H1 (cell line): Measurements from ENCODE around the gene GSTCD. TPM values are rescaled to one million over a fixed set of nuclear protein-coding genes. Genes with fewer than 3 reads are reported as not detected.

ENCODE experiments used
- CTCF ChIA-PET: fragments of 300-600 bp; sonication (Branson Sonifier 250); formaldehyde crosslinking; loops from one replicate; lab custom pipeline; 2021; ENCODE audit not compliant: partially characterized antibody; lab: Charles Lee
- POLR2A ChIA-PET: fragments of 300-600 bp; sonication (Branson Sonifier 250); formaldehyde crosslinking; loops from one replicate; lab custom pipeline; 2021; ENCODE audit warnings: inconsistent platforms; ENCODE audit not compliant: partially characterized antibody; lab: Charles Lee
- DNase-seq, 2 experiments: peaks; one replicate each; pipeline versions ENCODE4 v3.0.0 to v3.0.0-alpha.2; 2010 to 2022; ENCODE audit warnings: low spot score in 2 of 2, low read depth in 1 of 2, mixed read lengths in 1 of 2
- FAIRE-seq: peaks from 2 replicates; lab custom pipeline; 2011; peaks lifted over from hg19 to GRCh38; lab: Jason Lieb, UNC
- H2AFZ ChIP-seq: 2 replicates; pipeline ENCODE4 v1.8.1; 2012; ENCODE audit warnings: low read length, inconsistent platforms
- H2AK5ac ChIP-seq: 2 replicates; pipeline ENCODE4 v1.6.1; 2013; ENCODE audit warnings: low read depth, low read length
- H2BK120ac ChIP-seq: replicated peaks from 2 replicates; pipeline ENCODE3; 2013; ENCODE audit warnings: low read depth, low read length, inconsistent platforms
- H2BK12ac ChIP-seq: 2 replicates; pipeline ENCODE4 v1.6.1; 2013; ENCODE audit warnings: low read depth, low read length
- H2BK15ac ChIP-seq: 2 replicates; pipeline ENCODE4 v1.6.1; 2013; ENCODE audit warnings: low read length
- H2BK20ac ChIP-seq: 2 replicates; pipeline ENCODE4 v1.6.1; 2013; ENCODE audit warnings: low read length
- H2BK5ac ChIP-seq: 2 replicates; pipeline ENCODE4 v1.6.1; 2013; ENCODE audit warnings: low read depth, low read length
- H3K14ac ChIP-seq: 2 replicates; pipeline ENCODE4 v1.6.1; 2013; ENCODE audit warnings: inconsistent platforms; ENCODE audit not compliant: insufficient read length
- H3K18ac ChIP-seq: 2 replicates; pipeline ENCODE4 v1.6.1; 2013; ENCODE audit warnings: low read length; ENCODE audit errors: extremely low read depth
- H3K23ac ChIP-seq: 2 replicates; pipeline ENCODE4 v1.6.1; 2013; ENCODE audit warnings: inconsistent platforms; ENCODE audit not compliant: insufficient read length
- H3K23me2 ChIP-seq: 2 replicates; pipeline ENCODE4 v1.6.1; 2013; ENCODE audit warnings: low read depth, low read length
- H3K27ac ChIP-seq: 2 replicates; pipeline ENCODE4 v1.6.1; 2011; ENCODE audit warnings: low read depth, low read length, inconsistent platforms
- H3K27me3 ChIP-seq, 4 experiments: replicated peaks in 1 of 4; 1 replicate in 1 of 4; 2 replicates in 3 of 4; pipeline versions ENCODE4 v1.6.1 to v1.8.1; 2011 to 2013; ENCODE audit warnings: low read length in 3 of 4, mild to moderate bottlenecking in 3 of 4, inconsistent platforms in 2 of 4, mixed read lengths in 2 of 4, moderate library complexity in 1 of 4; ENCODE audit not compliant: control insufficient read depth in 3 of 4, insufficient read depth in 3 of 4; ENCODE audit errors: extremely low read depth in 1 of 4
- H3K36me3 ChIP-seq, 4 experiments: 2 replicates each; pipeline versions ENCODE4 v1.6.1 to v1.8.1; 2011 to 2013; ENCODE audit warnings: mild to moderate bottlenecking in 4 of 4, low read length in 3 of 4, moderate library complexity in 2 of 4, control low read depth in 1 of 4, inconsistent platforms in 1 of 4; ENCODE audit not compliant: insufficient read depth in 4 of 4, control insufficient read depth in 2 of 4
- H3K4ac ChIP-seq: replicated peaks from 2 replicates; pipeline ENCODE3; 2013; ENCODE audit warnings: low read length, low read depth, mixed read lengths, inconsistent platforms; ENCODE audit not compliant: insufficient read length
- H3K4me1 ChIP-seq, 4 experiments: replicated peaks in 1 of 4; 1 replicate in 1 of 4; 2 replicates in 3 of 4; pipeline versions ENCODE4 v1.6.1 to v1.8.1; 2011 to 2013; ENCODE audit warnings: low read length in 3 of 4, inconsistent platforms in 2 of 4, mixed read lengths in 1 of 4; ENCODE audit not compliant: insufficient read depth in 4 of 4, control insufficient read depth in 3 of 4
- H3K4me2 ChIP-seq, 2 experiments: 2 replicates each; pipeline versions ENCODE4 v1.6.1 to v1.8.1; 2011 to 2013; ENCODE audit warnings: low read depth in 2 of 2, low read length in 2 of 2, control low read depth in 1 of 2, inconsistent platforms in 1 of 2, mild to moderate bottlenecking in 1 of 2; ENCODE audit not compliant: insufficient read depth in 1 of 2
- H3K4me3 ChIP-seq, 4 experiments: fragments of 200-600, 300-600 bp in 1 of 4; sonication (generic), shearing (Covaris generic), sonication (Bioruptor Twin) in 1 of 4; 2 replicates each; pipeline versions ENCODE4 v1.5.1 to v1.8.1; 2011 to 2016; ENCODE audit warnings: low read length in 4 of 4, low read depth in 3 of 4, control low read depth in 2 of 4, inconsistent platforms in 2 of 4, mild to moderate bottlenecking in 2 of 4, mixed read lengths in 1 of 4, moderate library complexity in 1 of 4; ENCODE audit not compliant: insufficient read depth in 2 of 4; ENCODE audit errors: extremely low read depth in 1 of 4
- H3K56ac ChIP-seq: replicated peaks from 2 replicates; pipeline ENCODE3; 2013; ENCODE audit warnings: low read depth, mild to moderate bottlenecking, mixed read lengths, low read length, inconsistent platforms; ENCODE audit not compliant: insufficient read length
- H3K79me1 ChIP-seq: 2 replicates; pipeline ENCODE4 v1.6.1; 2013; ENCODE audit warnings: low read depth, low read length, control low read depth
- H3K79me2 ChIP-seq, 2 experiments: 2 replicates each; pipeline versions ENCODE4 v1.6.1 to v1.8.1; 2012 to 2013; ENCODE audit warnings: low read length in 2 of 2, mild to moderate bottlenecking in 2 of 2, inconsistent platforms in 1 of 2; ENCODE audit not compliant: insufficient read depth in 2 of 2, control insufficient read depth in 1 of 2
- H3K9ac ChIP-seq, 4 experiments: replicated peaks in 1 of 4; 1 replicate in 1 of 4; 2 replicates in 3 of 4; pipeline versions ENCODE4 v1.6.1 to v1.8.1; 2011 to 2013; ENCODE audit warnings: low read depth in 3 of 4, low read length in 3 of 4, control low read depth in 2 of 4, mild to moderate bottlenecking in 2 of 4, moderate library complexity in 2 of 4, inconsistent platforms in 1 of 4; ENCODE audit errors: extremely low read depth in 1 of 4
- H3K9me3 ChIP-seq, 2 experiments: 2 replicates each; pipeline versions ENCODE4 v1.6.1 to v1.8.1; 2012 to 2013; ENCODE audit warnings: mild to moderate bottlenecking in 2 of 2, moderate library complexity in 2 of 2, control low read depth in 1 of 2, inconsistent platforms in 1 of 2, low read depth in 1 of 2, low read length in 1 of 2, mixed read lengths in 1 of 2; ENCODE audit not compliant: insufficient read depth in 2 of 2
- H4K20me1 ChIP-seq, 2 experiments: replicated peaks in 1 of 2; 2 replicates each; pipeline versions ENCODE3 to v1.8.1; 2011 to 2013; ENCODE audit warnings: inconsistent platforms in 2 of 2, low read length in 2 of 2, mild to moderate bottlenecking in 1 of 2; ENCODE audit not compliant: insufficient read depth in 2 of 2, control insufficient read depth in 1 of 2
- H4K5ac ChIP-seq: 2 replicates; pipeline ENCODE4 v1.6.1; 2013; ENCODE audit warnings: low read length, low read depth, mixed read lengths, inconsistent platforms; ENCODE audit not compliant: insufficient read length
- H4K8ac ChIP-seq: 2 replicates; pipeline ENCODE4 v1.8.0; 2013; ENCODE audit warnings: mild to moderate bottlenecking, moderate library complexity, low read length, inconsistent platforms; ENCODE audit not compliant: insufficient read depth; ENCODE audit errors: extremely low read depth
- H4K91ac ChIP-seq: replicated peaks from 2 replicates; pipeline ENCODE3; 2013; ENCODE audit warnings: low read length, mixed read lengths, inconsistent platforms; ENCODE audit not compliant: insufficient read length
- BRCA1 ChIP-seq: IDR thresholded peaks from 2 replicates; pipeline ENCODE4 v1.6.1; 2012; ENCODE audit warnings: low read depth, low read length, improper control_type of control experiment
- CBX8 ChIP-seq: fragments of 300-800, 300-1000 bp; sonication (generic); IDR thresholded peaks from 2 replicates; pipeline ENCODE4 v1.7.1; 2016; ENCODE audit warnings: low read depth, low read length, borderline replicate concordance
- CEBPB ChIP-seq: IDR thresholded peaks from 2 replicates; pipeline ENCODE4 v1.6.1; 2012; ENCODE audit warnings: low read depth, low read length
- CHD2 ChIP-seq: IDR thresholded peaks from 2 replicates; pipeline ENCODE4 v1.6.1; 2012; ENCODE audit warnings: low read length, improper control_type of control experiment
- FOSL1 ChIP-seq: IDR thresholded peaks from 2 replicates; pipeline ENCODE4 v1.6.1; 2011; ENCODE audit warnings: mild to moderate bottlenecking, low read depth, low read length, moderate library complexity; ENCODE audit not compliant: insufficient read depth
- GABPA ChIP-seq: IDR thresholded peaks from 2 replicates; pipeline ENCODE4 v1.6.1; 2011; ENCODE audit warnings: mild to moderate bottlenecking, low read length, moderate library complexity, borderline replicate concordance; ENCODE audit not compliant: insufficient read depth
- GTF2F1 ChIP-seq: IDR thresholded peaks from 2 replicates; pipeline ENCODE4 v1.6.1; 2012; ENCODE audit warnings: low read depth, low read length, improper control_type of control experiment, borderline replicate concordance
- SP2 ChIP-seq: IDR thresholded peaks from 2 replicates; pipeline ENCODE4 v1.6.1; 2012; ENCODE audit warnings: mild to moderate bottlenecking, low read length, inconsistent platforms
- SP4 ChIP-seq: IDR thresholded peaks from 2 replicates; pipeline ENCODE4 v1.6.1; 2012; ENCODE audit warnings: low read length, inconsistent platforms
- SUZ12 ChIP-seq: fragments of 200-600 bp; sonication (generic); IDR thresholded peaks from 2 replicates; pipeline ENCODE4 v1.6.1; 2012; ENCODE audit warnings: mild to moderate bottlenecking, inconsistent platforms, low read length, moderate library complexity, mixed read lengths
- TAF7 ChIP-seq: optimal IDR thresholded peaks from 2 replicates; pipeline ENCODE3; 2011; ENCODE audit warnings: low read depth, mild to moderate bottlenecking, inconsistent platforms, low read length, moderate library complexity, borderline replicate concordance
- TEAD4 ChIP-seq: IDR thresholded peaks from 2 replicates; pipeline ENCODE4 v1.6.1; 2012; ENCODE audit warnings: low read depth, low read length, inconsistent platforms, mixed read lengths
- WGBS, 2 experiments: shearing (Covaris generic) in 1 of 2; methylation state at CpG; one replicate each; pipeline versions ENCODE4 v1.1.6 to v1.1.7; 2013 to 2015; ENCODE audit warnings: low lambda C conversion rate in 2 of 2, mixed read lengths in 2 of 2, inconsistent platforms in 1 of 2, low coverage in 1 of 2, missing lambda C conversion rate in 1 of 2; ENCODE audit not compliant: insufficient replicate concordance in 2 of 2, insufficient coverage in 1 of 2, insufficient read length in 1 of 2; ENCODE audit errors: extremely low coverage in 1 of 2, missing lambda C conversion rate in 1 of 2; 5-methylcytosine and 5-hydroxymethylcytosine counted together
- polyA plus RNA-seq, 7 experiments: library from polyadenylated mRNA; depleted of rRNA in 3 of 7; stranded (reverse) in 5 of 7; unstranded in 2 of 7; fragments of >200 nt in 5 of 7; fragments of 200-250 nt in 2 of 7; gene quantifications; 1 replicate in 5 of 7; 2 replicates in 1 of 7; 4 replicates in 1 of 7; pipeline versions ENCODE4 v1.2.1 to v1.2.3, GENCODE V29; 2011 to 2013; ENCODE audit warnings: missing spikeins in 2 of 7, mixed read lengths in 2 of 7
- total RNA-seq: library from RNA; stranded (reverse); fragmentation: NEBNext Ultra II Directional; extraction: Animal tissue kit (Norgen Biotek cat#: 25700); gene quantifications from 2 replicates; pipeline ENCODE4 v1.2.1, GENCODE V29; 2021
- TF ChIP-seq, protein P1 (sequence below): IDR thresholded peaks from 2 replicates; pipeline ENCODE4 v1.6.1; 2011; ENCODE audit warnings: low read depth, mild to moderate bottlenecking, low read length; ENCODE audit not compliant: insufficient read depth
- TF ChIP-seq, protein P2 (sequence below): IDR thresholded peaks from 2 replicates; pipeline ENCODE4 v1.6.1; 2011; ENCODE audit warnings: low read length, improper control_type of control experiment

Gene GSTCD
- total and polyA plus RNA-seq, 2 of the 8 experiments (the other 6 are each of a cell fraction or from before 2014, with no cell fraction given) = 8.5 to 24.6 TPM

DNA sequence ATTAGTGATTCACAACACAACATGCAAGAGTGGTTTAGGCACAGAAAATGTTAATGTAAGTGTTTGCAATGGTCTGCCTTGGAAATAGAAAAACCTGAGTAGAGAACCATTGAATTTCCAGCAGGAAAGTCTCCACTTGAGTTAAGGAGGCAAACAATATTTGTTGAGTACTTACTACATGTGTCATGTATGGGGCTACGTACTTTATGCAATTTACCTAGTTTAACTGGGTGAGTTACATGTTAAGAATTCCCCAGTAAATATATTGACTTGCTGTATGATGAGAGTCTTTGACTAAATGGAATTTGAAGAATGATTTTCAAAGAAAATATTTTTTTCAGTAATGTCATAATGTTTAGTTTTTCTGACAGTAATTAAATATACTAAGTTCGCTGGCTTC is 178.9 kb downstream of the GSTCD start:
- ChIA-PET POLR2A (interaction anchor here (0.6 kb wide), 1 partner anchor 445 kb away, joined by 3 read pairs; no protein-coding TSS in a partner anchor), CTCF (interaction anchor here (0.6 kb wide), 1 partner anchor 133 kb away, joined by 3 read pairs; no protein-coding TSS in a partner anchor)
- no peak overlapping the region for H2BK12ac ChIP-seq
- H3K18ac ChIP-seq = no peak overlapping the region
- no peak for DNase-seq
- no peak overlapping the region for H2AFZ ChIP-seq
- H2BK20ac ChIP-seq = no peak overlapping the region
- H3K4ac ChIP-seq = no peak overlapping the region
- H3K27me3 ChIP-seq = no peaks in the 10 kb centered on the region; a peak in 1 of 7 replicates
- no peaks in the 10 kb centered on the region for H3K36me3 ChIP-seq
- no peak overlapping the region for H3K4me3 ChIP-seq
- no peak overlapping the region for H4K8ac ChIP-seq
- no peaks in the 10 kb centered on the region for H3K79me2 ChIP-seq
- no peak overlapping the region for H2AK5ac ChIP-seq
- H3K56ac ChIP-seq = no peak overlapping the region
- no peak overlapping the region for H2BK120ac ChIP-seq
- no peak overlapping the region for H4K91ac ChIP-seq
- FAIRE-seq = no peak
- H3K4me1 ChIP-seq = no peaks in the 10 kb centered on the region
- no peak overlapping the region for H2BK5ac ChIP-seq
- no peak overlapping the region for H3K4me2 ChIP-seq
- H3K79me1 ChIP-seq = no peaks in the 10 kb centered on the region
- no peaks in the 10 kb centered on the region for H3K23me2 ChIP-seq
- no peak overlapping the region for H2BK15ac ChIP-seq
- no peak overlapping the region for H3K9ac ChIP-seq
- H3K9me3 ChIP-seq = no peaks in the 10 kb centered on the region
- H3K14ac ChIP-seq = no peak overlapping the region
- WGBS, 2 experiments = 100% methylated on average over 2 of the region's 2 CpGs; no CpG with 5 or more reads in 1 of the 2 experiments
- H4K20me1 ChIP-seq = no peaks in the 10 kb centered on the region
- no peak overlapping the region for H4K5ac ChIP-seq
- no peak overlapping the region for H3K23ac ChIP-seq
- H3K27ac ChIP-seq = no peak overlapping the region
- no peak for TF ChIP-seq GTF2F1
- TF ChIP-seq SP2 = no peak
- no peak for TF ChIP-seq SP4
- TF ChIP-seq BRCA1 = no peak
- no peak for TF ChIP-seq GABPA
- TF ChIP-seq TEAD4 = no peak
- TF ChIP-seq CBX8 = no peak
- TF ChIP-seq, protein P1, sequence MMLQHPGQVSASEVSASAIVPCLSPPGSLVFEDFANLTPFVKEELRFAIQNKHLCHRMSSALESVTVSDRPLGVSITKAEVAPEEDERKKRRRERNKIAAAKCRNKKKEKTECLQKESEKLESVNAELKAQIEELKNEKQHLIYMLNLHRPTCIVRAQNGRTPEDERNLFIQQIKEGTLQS = no peak
- TF ChIP-seq, protein P2, sequence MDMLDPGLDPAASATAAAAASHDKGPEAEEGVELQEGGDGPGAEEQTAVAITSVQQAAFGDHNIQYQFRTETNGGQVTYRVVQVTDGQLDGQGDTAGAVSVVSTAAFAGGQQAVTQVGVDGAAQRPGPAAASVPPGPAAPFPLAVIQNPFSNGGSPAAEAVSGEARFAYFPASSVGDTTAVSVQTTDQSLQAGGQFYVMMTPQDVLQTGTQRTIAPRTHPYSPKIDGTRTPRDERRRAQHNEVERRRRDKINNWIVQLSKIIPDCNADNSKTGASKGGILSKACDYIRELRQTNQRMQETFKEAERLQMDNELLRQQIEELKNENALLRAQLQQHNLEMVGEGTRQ = no peak
- TF ChIP-seq SUZ12 = no peak
- no peak for TF ChIP-seq TAF7
- no peak for TF ChIP-seq CHD2
- TF ChIP-seq CEBPB = no peak
- no peak for TF ChIP-seq FOSL1
